ENCODE measurements around the gene RIPK3.
A peak's percentile ranks its signal among the peaks of the same experiment; 100 is the strongest.
"Not testable (repeated sequence)": the region's sequence is repeated elsewhere in the genome, so short reads cannot be mapped to it uniquely, and the experiment has no call there.

Gene RIPK3

DNA sequence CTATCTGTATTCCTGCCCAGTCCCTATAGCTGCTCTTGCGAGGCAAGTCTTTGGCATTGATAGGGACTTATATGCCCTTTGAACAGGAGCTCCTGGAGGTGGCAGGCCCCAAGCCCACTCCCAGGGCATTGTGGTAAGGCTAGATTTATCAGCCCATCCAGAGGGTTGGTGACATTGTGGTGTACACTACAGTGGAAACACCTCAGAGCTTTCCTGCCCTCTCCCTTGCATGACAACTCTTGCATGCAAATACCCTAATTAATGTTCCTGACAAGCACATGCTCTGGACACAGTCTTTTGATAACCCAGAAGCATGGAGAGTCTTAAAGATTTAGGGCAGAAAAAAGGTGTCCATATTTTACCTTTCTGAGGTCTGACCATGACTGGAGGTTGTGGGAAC lies 815 bp upstream of the RIPK3 start:
- DNase-seq, result no peak

DNA sequence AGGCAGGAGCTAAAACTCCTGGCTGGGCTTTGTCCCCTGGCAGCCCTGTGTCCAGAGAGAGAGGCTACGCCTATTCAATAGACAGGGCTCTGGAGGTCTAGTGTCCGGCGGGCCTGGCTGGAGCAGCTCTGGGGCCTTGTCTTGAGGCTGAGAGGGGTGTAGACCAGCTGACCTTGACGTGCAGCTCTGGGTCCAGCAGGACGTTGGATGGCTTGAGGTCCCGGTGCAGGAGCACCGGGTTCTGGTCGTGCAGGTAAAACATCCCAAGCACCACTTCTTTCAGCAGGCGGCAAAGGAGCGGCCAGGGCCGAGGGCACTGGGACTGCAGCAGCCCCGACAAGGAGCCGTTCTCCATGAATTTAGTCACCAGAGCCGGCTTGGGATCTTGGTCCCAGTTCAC lies 948 bp downstream of the RIPK3 start:
- DNase-seq, result no peak

DNA sequence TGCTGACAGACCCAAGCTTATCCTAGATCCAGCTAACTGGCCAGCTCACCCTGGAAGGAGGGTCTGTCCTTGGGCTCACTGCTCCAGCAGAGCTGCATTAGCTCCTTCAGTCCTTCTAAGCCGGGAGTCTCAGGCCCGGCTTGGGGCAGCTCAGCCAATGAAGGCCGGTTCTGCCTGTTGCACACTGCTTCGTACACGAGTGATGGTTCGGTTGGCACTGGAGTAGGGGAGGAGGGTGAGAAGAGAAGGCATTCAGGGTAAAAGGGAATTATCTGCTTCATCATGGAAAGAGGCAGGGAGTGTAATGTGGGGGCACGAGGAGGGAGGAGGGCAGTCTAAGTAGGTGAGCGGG lies 2.0 kb downstream of the RIPK3 start:
- DNase-seq, result no peak

- no peak for DNase-seq
These were observed 2.5 kb downstream of the RIPK3 start for GRCh38 chr14:24337144-24337823.

DNA sequence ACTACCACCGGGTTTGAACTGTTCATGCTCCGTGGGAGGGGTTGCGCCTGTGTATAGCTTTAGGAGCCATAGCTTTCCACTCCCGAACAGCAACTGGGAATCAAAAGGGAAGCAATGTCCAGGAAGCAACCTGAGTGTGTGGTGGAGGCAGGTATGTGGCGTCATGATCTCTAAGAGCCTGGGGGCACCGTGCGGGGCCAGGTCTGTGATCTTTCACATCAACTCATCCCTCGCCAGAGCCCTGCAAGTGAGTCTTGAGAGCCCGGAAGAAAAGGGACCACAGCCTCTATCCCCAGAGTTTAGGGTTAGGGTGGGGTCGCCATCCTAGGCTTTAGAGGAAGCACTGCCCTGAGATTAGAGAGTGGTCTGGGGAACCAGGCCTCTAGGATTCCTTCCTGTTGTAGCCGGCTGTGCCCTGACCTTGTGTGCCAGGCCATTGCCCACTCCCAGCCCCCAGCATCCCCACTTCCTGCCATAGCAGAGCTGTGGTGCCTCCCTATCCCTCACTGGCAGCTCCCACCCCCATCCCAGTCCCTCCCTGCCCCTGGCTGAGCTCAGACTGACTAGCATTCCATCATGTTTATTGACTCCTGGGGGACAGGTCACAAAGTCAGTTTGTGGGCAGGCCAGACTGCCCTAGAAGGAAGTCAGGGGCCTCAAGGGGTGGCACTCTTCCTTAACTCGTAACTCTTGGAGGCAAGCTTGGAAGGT lies 4.2 kb downstream of the RIPK3 start:
- DNase-seq, result no peak

- no peak for DNase-seq
These were observed 5.1 kb downstream of the RIPK3 start, which contains the start of gene ADCY4 for GRCh38 chr14:24334431-24335291. TSS of gene ADCY4 (minus strand) at chr14:24335071. CDS start at chr14:24334652, 419 bp downstream.

DNA sequence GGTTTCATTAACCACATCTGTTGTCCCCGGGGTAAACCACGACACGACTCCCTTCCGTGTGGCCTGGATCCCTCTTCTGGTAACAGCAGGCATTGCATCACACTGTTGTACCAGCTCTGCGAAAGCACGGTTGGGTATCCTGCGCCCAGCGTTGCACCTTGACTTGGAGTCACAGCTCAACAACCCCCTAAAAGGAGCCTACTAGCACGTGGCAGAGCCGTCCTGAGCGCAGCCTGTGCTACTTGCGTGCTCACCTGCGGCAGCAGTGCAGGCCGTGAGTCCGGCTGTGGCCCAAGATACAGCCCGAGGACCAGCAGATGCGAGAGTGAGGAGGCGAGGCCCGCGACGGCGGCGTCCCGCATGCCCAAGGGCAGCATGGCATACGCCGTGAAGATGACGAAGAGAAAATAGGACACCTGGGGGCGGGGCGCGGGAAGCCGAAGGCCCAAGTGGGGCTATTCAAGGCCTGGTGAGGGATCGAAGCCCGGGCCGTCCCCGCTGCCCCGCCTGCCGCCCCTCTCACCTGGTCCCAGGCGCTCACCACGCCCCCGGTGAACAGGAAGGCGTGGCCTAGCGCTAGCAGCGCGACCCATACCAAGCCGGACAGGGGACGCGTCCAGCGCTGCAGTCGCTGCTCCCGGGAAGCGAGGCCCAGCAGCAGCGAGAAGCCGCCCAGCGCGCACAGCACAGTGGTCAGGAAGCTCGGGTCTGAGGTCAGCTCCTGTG lies 7.4 kb downstream of the RIPK3 start:
- DNase-seq, result peak; percentile 81

DNA sequence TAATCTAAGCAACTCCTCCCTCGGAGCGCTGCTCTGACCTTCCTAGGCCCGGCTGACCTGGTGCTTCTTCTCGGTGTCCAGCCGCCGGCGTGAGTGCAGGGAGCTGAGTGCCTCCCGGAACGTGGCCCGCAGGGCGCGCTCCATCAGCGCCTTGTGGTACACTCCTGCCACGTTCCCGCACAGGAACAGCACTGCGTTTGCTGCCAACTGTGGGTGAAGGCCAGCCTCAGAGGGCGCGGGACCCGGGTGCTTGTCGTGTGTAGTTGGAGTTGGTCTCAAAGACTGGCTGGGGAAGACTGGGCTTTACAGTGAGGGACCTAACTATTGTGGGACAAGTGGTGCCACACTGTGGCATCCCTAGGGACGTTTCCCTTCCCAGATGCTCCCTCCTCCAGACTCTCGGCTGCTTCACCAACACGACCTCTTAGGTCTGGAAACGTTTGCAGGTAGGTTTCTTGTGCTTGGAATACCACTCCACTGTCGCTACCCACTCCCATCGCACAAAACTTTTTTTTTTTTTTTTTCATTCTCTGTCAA lies 8.0 kb downstream of the RIPK3 start:
- DNase-seq, result no peak

GRCh38 chr14:24330973-24331674 lies 8.7 kb downstream of the RIPK3 start:
- DNase-seq, result no peak

- DNase-seq, result peak; percentile 62
These were observed 10.1 kb downstream of the RIPK3 start for GRCh38 chr14:24329736-24330135.

GRCh38 chr14:24329073-24329663 lies 10.6 kb downstream of the RIPK3 start:
- DNase-seq, result no peak

DNA sequence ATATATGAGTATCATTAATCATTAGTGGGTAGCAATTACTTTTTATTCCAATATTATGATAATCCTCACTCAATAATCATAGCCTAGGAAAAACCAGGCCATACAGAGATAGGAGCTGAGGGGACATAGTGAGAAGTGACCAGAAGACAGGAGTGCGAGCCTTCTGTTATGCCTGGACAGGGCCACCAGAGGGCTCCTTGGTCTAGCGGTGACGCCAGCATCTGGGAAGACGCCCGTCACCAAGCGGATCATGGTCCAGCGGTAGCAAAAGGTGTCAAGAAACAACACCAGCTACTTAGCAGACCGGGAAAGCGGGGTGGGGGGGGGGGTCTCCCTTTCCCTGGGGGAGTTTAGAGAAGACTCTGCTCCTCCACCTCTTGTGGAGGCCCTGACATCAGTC lies 11.9 kb downstream of the RIPK3 start:
- not testable (repeated sequence) for DNase-seq

DNA sequence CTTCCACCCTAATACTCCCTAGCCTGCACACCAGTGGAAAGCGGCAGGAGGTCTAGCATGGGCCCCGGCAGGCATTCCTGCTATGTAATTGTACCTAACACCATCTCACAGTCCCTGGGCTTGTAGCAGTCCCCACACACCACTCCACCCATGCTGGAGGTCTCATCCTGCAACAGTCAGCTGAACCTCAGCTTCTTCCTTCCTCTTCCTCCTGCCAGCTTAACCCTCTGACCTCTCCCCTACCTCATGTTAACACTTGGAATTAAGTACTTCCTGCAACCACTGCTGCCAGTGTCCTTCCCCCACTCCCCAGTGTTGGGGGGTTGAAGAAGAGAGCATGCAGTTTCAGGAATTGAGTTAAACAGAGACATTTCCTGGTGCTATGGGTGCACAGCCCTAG lies 12.5 kb downstream of the RIPK3 start:
- no peak for DNase-seq

DNA sequence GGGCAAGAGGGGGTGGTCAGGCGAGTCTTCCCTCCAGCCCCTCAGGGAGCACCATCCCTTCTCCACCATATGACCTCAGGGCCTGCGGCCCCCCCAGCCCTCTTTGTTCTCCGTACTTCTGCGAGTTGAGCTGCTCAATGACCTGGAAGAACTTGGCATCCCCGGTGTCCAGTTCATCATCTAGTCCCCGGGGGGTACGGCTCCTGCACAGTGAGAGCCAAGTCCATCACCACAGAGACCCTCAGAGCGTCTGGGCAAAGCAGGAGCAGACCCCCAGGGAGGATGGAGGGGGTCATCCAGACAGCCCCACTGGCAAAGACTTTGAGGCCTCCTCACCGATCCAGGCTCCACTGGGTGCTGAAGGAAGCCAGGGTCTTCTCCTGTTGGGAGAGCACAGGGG lies 13.8 kb downstream of the RIPK3 start:
- DNase-seq, result no peak

DNA sequence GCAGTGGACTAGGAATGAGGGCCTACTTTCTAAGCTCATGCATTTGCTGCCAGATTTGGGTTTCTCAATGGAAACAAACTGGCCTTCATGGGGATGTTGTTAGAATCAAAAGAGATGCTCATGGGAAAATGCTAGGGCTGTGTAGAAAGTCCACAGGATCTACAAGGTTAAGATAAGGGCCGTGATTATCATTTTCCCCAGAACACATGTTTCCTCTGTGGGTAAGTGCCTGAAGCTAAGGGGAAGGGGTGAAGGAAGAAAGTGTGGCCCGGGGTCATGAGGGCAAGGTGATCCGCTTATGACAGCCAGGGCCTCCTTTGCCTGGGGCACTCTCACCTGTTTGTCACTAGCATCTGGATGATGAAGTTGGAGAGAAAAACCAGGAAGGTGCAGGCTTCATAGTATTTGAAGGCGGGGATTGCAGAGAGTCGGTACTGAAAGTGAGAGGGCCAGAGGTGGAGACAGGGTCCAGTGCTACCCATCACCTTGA lies 14.7 kb downstream of the RIPK3 start:
- no peak for DNase-seq

- no peak for DNase-seq
These were observed 15.8 kb downstream of the RIPK3 start for GRCh38 chr14:24324024-24324423.

- DNase-seq, result no peak
These were observed 16.4 kb downstream of the RIPK3 start for GRCh38 chr14:24323341-24323740.

DNA sequence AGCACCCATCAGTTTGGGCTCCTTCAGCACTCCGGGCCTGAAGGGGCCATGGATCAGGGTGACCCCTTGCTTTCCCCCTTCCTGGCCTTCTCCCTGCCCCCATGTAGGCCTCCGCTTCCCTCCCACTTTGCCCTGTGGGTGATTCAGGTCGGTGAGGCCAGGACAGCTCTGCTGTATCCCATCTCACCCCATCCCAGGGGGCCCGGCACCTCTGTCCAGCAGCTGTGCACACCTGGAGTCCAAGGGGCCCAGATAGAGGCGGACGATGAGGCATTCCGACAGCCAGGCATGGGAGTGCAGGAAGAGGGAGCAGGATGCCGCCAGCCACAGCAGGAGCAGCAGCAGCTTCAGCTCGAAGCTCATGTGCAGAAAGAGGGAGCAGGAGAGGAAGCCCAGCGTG lies 17.1 kb downstream of the RIPK3 start:
- no peak for DNase-seq

DNA sequence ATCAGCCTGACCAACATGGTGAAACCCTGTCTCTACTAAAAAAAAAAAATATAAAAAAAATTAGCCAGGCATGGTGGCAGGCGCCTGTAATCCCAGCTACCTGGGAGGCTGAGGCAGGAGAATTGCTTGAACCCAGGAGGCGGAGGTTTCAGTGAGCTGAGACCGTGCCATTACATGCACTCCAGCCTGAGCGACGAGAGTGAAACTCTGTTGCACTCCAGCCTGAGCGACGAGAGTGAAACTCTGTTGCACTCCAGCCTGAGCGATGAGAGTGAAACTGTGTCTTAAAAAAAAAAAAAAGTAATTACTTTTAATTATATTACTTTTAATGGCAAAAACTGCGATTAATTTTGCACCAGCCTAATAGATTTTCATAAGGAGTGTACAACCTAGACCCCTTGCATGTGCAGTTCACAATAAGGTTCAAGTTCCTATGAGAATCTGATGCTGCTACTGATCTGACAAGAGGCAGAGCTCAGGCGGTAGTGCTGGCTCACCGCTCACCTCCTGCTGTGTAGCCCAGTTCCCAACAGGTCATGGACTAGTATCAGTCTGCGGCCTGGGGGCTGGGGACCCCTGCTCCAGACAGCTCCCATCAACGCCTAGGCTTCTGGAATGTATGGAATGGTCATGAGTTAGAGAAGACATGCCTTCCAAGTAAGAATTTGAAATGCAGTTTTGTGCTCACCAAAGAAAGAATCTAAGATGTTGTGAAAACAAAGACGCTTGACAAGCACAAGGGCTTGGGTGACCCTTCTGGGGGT lies 18.4 kb downstream of the RIPK3 start:
- DNase-seq, result no peak

DNA sequence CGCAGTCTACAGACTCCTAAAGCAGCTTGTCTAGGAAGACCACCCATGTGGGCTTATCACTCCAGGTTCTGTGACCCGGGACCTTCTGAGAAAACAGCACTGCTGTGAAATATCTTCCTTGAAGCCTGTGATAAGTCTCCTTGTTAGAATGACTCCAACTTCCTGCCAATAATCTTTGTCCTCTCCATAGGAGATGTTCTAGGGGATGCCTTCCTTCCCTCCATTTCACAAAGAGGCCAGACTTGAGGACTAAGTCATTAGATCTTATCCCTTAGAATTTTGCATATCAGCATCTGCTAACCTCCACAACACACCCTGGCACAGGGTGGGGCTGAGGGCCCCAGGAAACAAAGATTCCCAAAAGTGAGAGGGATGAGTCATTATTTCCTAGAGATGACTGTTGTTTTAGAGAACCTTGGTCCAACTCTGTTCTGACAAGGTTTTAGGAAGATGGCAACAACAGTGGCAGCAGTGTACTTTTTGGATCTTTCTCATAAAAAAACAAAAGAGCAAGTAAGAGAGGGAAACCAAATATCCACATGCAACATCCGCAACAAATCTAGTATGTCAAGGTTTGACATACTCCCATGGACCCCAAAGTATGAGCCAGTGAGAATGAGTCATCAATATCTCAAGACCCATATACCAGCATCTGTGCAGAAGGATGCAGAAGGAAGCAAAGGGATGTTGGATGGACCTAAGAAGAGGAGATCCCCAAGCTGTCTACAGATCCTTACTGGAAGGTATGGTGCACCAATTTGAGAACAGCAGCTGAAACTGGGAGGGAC lies 22.5 kb downstream of the RIPK3 start:
- DNase-seq, result no peak
